HG02763 (cell line): ENCODE measurements around the gene PLEKHJ1.
A peak's percentile ranks its signal among the peaks of the same experiment; 100 is the strongest.
"Not testable (repeated sequence)": the region's sequence is repeated elsewhere in the genome, so short reads cannot be mapped to it uniquely, and the experiment has no call there.

ENCODE experiments used
- ATAC-seq: cut with Tn5 transposase; IDR thresholded peaks from one replicate; pipeline ENCODE4 v1.9.1; 2021; ENCODE audit warnings: mild to moderate bottlenecking, moderate library complexity; ENCODE audit not compliant: unreplicated experiment

PLEKHJ1 gene

GRCh38 chr19:2236314-2237050 lies at the start of gene PLEKHJ1, which contains the start of gene SF3A2:
TSS of gene PLEKHJ1 (minus strand) at chr19:2236329. CDS start at chr19:2236248, 81 bp downstream.
TSS of gene SF3A2 (plus strand) at chr19:2236824. CDS start at chr19:2243419, 6,595 bp downstream.
- ATAC-seq = peak; percentile 80

- ATAC-seq = no peak
Observed at GRCh38 chr19:2283835-2284507, 47.8 kb upstream of the PLEKHJ1 start.

GRCh38 chr19:2282862-2283237 lies 46.7 kb upstream of the PLEKHJ1 start:
- no peak for ATAC-seq

GRCh38 chr19:2282062-2282861 lies 46.1 kb upstream of the PLEKHJ1 start, which contains the start of gene PEAK3:
TSS of gene PEAK3 (minus strand) at chr19:2282175. CDS start at chr19:2280931, 1,244 bp downstream.
- no peak for ATAC-seq

GRCh38 chr19:2281265-2282061 lies 45.3 kb upstream of the PLEKHJ1 start:
- ATAC-seq = not testable (repeated sequence)

- ATAC-seq = no peak
Observed at GRCh38 chr19:2280633-2281264, 44.6 kb upstream of the PLEKHJ1 start.

GRCh38 chr19:2278459-2279158 lies 42.5 kb upstream of the PLEKHJ1 start:
- ATAC-seq = no peak

- no peak for ATAC-seq
Observed at GRCh38 chr19:2277138-2277537, 41.0 kb upstream of the PLEKHJ1 start.

- no peak for ATAC-seq
Observed at GRCh38 chr19:2276429-2276986, 40.4 kb upstream of the PLEKHJ1 start.

- no peak for ATAC-seq
Observed at GRCh38 chr19:2275588-2276428, 39.7 kb upstream of the PLEKHJ1 start.

GRCh38 chr19:2274931-2275535 lies 38.9 kb upstream of the PLEKHJ1 start:
- no peak for ATAC-seq

- ATAC-seq = no peak
Observed at GRCh38 chr19:2274185-2274711, 38.1 kb upstream of the PLEKHJ1 start.

- ATAC-seq = no peak
Observed at GRCh38 chr19:2273356-2274184, 37.4 kb upstream of the PLEKHJ1 start.

GRCh38 chr19:2271234-2272103 lies 35.3 kb upstream of the PLEKHJ1 start:
- ATAC-seq = no peak

GRCh38 chr19:2270423-2271233 lies 34.5 kb upstream of the PLEKHJ1 start:
- ATAC-seq = no peak
